Measurements from ENCODE around the gene APLP2.
A peak's percentile ranks its signal among the peaks of the same experiment; 100 is the strongest.
"Not testable (repeated sequence)": the region's sequence is repeated elsewhere in the genome, so short reads cannot be mapped to it uniquely, and the experiment has no call there.

Gene APLP2

GRCh38 chr11:130163346-130164220 is 93.9 kb downstream of the APLP2 start:
- DNase-seq (ENCODE audit: low read depth): no peak
- H3K9ac ChIP-seq (ENCODE audit: low read length): no peak overlapping the region
- H3K36me3 ChIP-seq (ENCODE audit: control insufficient read depth, insufficient read depth, low read length, severe bottlenecking): no peaks in the 10 kb centered on the region
- H3K9me3 ChIP-seq (ENCODE audit: control insufficient read depth, low read length): no peaks in the 10 kb centered on the region
- H3K4me3 ChIP-seq (ENCODE audit: low read length): no peak overlapping the region
- H3K27me3 ChIP-seq (replicated peaks; ENCODE audit: control insufficient read depth, insufficient read depth, low read length): peaks cover 38% of the 10 kb centered on the region
- peaks cover 9% of the 10 kb centered on the region for H3K4me1 ChIP-seq (ENCODE audit: control insufficient read depth, insufficient read depth, low read length)

- H3K9me3 ChIP-seq (ENCODE audit: control insufficient read depth, low read length): no peaks in the 10 kb centered on the region
- H3K4me1 ChIP-seq (ENCODE audit: control insufficient read depth, insufficient read depth, low read length): peaks cover 9% of the 10 kb centered on the region
- no peaks in the 10 kb centered on the region for H3K36me3 ChIP-seq (ENCODE audit: control insufficient read depth, insufficient read depth, low read length, severe bottlenecking)
- no peak overlapping the region for H3K4me3 ChIP-seq (ENCODE audit: low read length)
- no peak for DNase-seq (ENCODE audit: low read depth)
- H3K27me3 ChIP-seq (replicated peaks; ENCODE audit: control insufficient read depth, insufficient read depth, low read length): peaks cover 32% of the 10 kb centered on the region
- no peak overlapping the region for H3K9ac ChIP-seq (ENCODE audit: low read length)
Observed at GRCh38 chr11:130164221-130164570, 94.5 kb downstream of the APLP2 start.

- Histone ChIP-seq H3K9me3 (ENCODE audit: control insufficient read depth, low read length) (no peaks in the 10 kb centered on the region), H3K27me3 (replicated peaks; ENCODE audit: control insufficient read depth, insufficient read depth, low read length) (peaks cover 22% of the 10 kb centered on the region), H3K9ac (ENCODE audit: low read length) (no peak overlapping the region), H3K4me1 (ENCODE audit: control insufficient read depth, insufficient read depth, low read length) (peaks cover 9% of the 10 kb centered on the region), H3K36me3 (ENCODE audit: control insufficient read depth, insufficient read depth, low read length, severe bottlenecking) (no peaks in the 10 kb centered on the region), H3K4me3 (ENCODE audit: low read length) (no peak overlapping the region)
- DNase-seq (ENCODE audit: low read depth): no peak
Observed at GRCh38 chr11:130165601-130166456, 96.1 kb downstream of the APLP2 start.

- H3K36me3 ChIP-seq (ENCODE audit: control insufficient read depth, insufficient read depth, low read length, severe bottlenecking): no peaks in the 10 kb centered on the region
- no peaks in the 10 kb centered on the region for H3K9me3 ChIP-seq (ENCODE audit: control insufficient read depth, low read length)
- no peak overlapping the region for H3K9ac ChIP-seq (ENCODE audit: low read length)
- no peak overlapping the region for H3K4me3 ChIP-seq (ENCODE audit: low read length)
- H3K4me1 ChIP-seq (ENCODE audit: control insufficient read depth, insufficient read depth, low read length): peaks cover 9% of the 10 kb centered on the region
- peak; percentile 75 for DNase-seq (ENCODE audit: low read depth)
- peaks cover 16% of the 10 kb centered on the region for H3K27me3 ChIP-seq (replicated peaks; ENCODE audit: control insufficient read depth, insufficient read depth, low read length)
Observed at GRCh38 chr11:130166457-130166784, 96.7 kb downstream of the APLP2 start.

GRCh38 chr11:130167146-130167545 is 97.5 kb downstream of the APLP2 start:
- Histone ChIP-seq H3K4me3 (ENCODE audit: low read length) (no peak overlapping the region), H3K9me3 (ENCODE audit: control insufficient read depth, low read length) (no peaks in the 10 kb centered on the region), H3K27me3 (replicated peaks; ENCODE audit: control insufficient read depth, insufficient read depth, low read length) (peaks cover 13% of the 10 kb centered on the region), H3K9ac (ENCODE audit: low read length) (no peak overlapping the region), H3K36me3 (ENCODE audit: control insufficient read depth, insufficient read depth, low read length, severe bottlenecking) (no peaks in the 10 kb centered on the region), H3K4me1 (ENCODE audit: control insufficient read depth, insufficient read depth, low read length) (peaks cover 9% of the 10 kb centered on the region)
- no peak for DNase-seq (ENCODE audit: low read depth)

GRCh38 chr11:130168105-130168504 is 98.4 kb downstream of the APLP2 start:
- Histone ChIP-seq H3K36me3 (ENCODE audit: control insufficient read depth, insufficient read depth, low read length, severe bottlenecking) (no peaks in the 10 kb centered on the region), H3K27me3 (replicated peaks; ENCODE audit: control insufficient read depth, insufficient read depth, low read length) (peaks cover 10% of the 10 kb centered on the region), H3K4me3 (ENCODE audit: low read length) (no peak overlapping the region), H3K4me1 (ENCODE audit: control insufficient read depth, insufficient read depth, low read length) (peaks cover 9% of the 10 kb centered on the region), H3K9ac (ENCODE audit: low read length) (no peak overlapping the region), H3K9me3 (ENCODE audit: control insufficient read depth, low read length) (no peaks in the 10 kb centered on the region)
- DNase-seq (ENCODE audit: low read depth): no peak

GRCh38 chr11:130170345-130170744 is 100.7 kb downstream of the APLP2 start:
- no peaks in the 10 kb centered on the region for H3K36me3 ChIP-seq (ENCODE audit: control insufficient read depth, insufficient read depth, low read length, severe bottlenecking)
- peaks cover 6% of the 10 kb centered on the region for H3K9me3 ChIP-seq (ENCODE audit: control insufficient read depth, low read length)
- H3K9ac ChIP-seq (ENCODE audit: low read length): no peak overlapping the region
- no peak overlapping the region for H3K4me3 ChIP-seq (ENCODE audit: low read length)
- H3K27me3 ChIP-seq (replicated peaks; ENCODE audit: control insufficient read depth, insufficient read depth, low read length): peaks cover 4% of the 10 kb centered on the region
- peaks cover 9% of the 10 kb centered on the region for H3K4me1 ChIP-seq (ENCODE audit: control insufficient read depth, insufficient read depth, low read length)
- DNase-seq (ENCODE audit: low read depth): no peak

GRCh38 chr11:130171534-130171933 is 101.8 kb downstream of the APLP2 start:
- Histone ChIP-seq H3K4me1 (ENCODE audit: control insufficient read depth, insufficient read depth, low read length) (peaks cover 4% of the 10 kb centered on the region), H3K9ac (ENCODE audit: low read length) (no peak overlapping the region), H3K27me3 (replicated peaks; ENCODE audit: control insufficient read depth, insufficient read depth, low read length) (peaks cover 4% of the 10 kb centered on the region), H3K36me3 (ENCODE audit: control insufficient read depth, insufficient read depth, low read length, severe bottlenecking) (no peaks in the 10 kb centered on the region), H3K9me3 (ENCODE audit: control insufficient read depth, low read length) (peaks cover 6% of the 10 kb centered on the region), H3K4me3 (ENCODE audit: low read length) (no peak overlapping the region)
- DNase-seq (ENCODE audit: low read depth): no peak

GRCh38 chr11:130172001-130172400 is 102.3 kb downstream of the APLP2 start:
- DNase-seq (ENCODE audit: low read depth); H3K36me3 ChIP-seq (ENCODE audit: control insufficient read depth, insufficient read depth, low read length, severe bottlenecking); H3K4me3 ChIP-seq (ENCODE audit: low read length); H3K27me3 ChIP-seq (replicated peaks; ENCODE audit: control insufficient read depth, insufficient read depth, low read length); H3K4me1 ChIP-seq (ENCODE audit: control insufficient read depth, insufficient read depth, low read length); H3K9me3 ChIP-seq (ENCODE audit: control insufficient read depth, low read length); H3K9ac ChIP-seq (ENCODE audit: low read length): not testable (repeated sequence)

- Histone ChIP-seq H3K4me3 (ENCODE audit: low read length) (no peak overlapping the region), H3K27me3 (replicated peaks; ENCODE audit: control insufficient read depth, insufficient read depth, low read length) (peaks cover 13% of the 10 kb centered on the region), H3K9me3 (ENCODE audit: control insufficient read depth, low read length) (peaks cover 6% of the 10 kb centered on the region), H3K4me1 (ENCODE audit: control insufficient read depth, insufficient read depth, low read length) (no peaks in the 10 kb centered on the region), H3K9ac (ENCODE audit: low read length) (no peak overlapping the region), H3K36me3 (ENCODE audit: control insufficient read depth, insufficient read depth, low read length, severe bottlenecking) (no peaks in the 10 kb centered on the region)
- DNase-seq (ENCODE audit: low read depth): no peak
Observed at GRCh38 chr11:130174642-130175041, 104.9 kb downstream of the APLP2 start.

- DNase-seq (ENCODE audit: low read depth): no peak
- Histone ChIP-seq H3K4me3 (ENCODE audit: low read length) (no peak overlapping the region), H3K4me1 (ENCODE audit: control insufficient read depth, insufficient read depth, low read length) (peaks cover 8% of the 10 kb centered on the region), H3K36me3 (ENCODE audit: control insufficient read depth, insufficient read depth, low read length, severe bottlenecking) (no peaks in the 10 kb centered on the region), H3K9me3 (ENCODE audit: control insufficient read depth, low read length) (peaks cover 6% of the 10 kb centered on the region), H3K9ac (ENCODE audit: low read length) (no peak overlapping the region), H3K27me3 (replicated peaks; ENCODE audit: control insufficient read depth, insufficient read depth, low read length) (peaks cover 13% of the 10 kb centered on the region)
Observed at GRCh38 chr11:130175898-130176297, 106.2 kb downstream of the APLP2 start.

Measured in adipocyte (in vitro differentiated cells).